Choroid plexus epithelial cell (primary cell): ENCODE data around the gene WAS.

ENCODE experiments used
- DNase-seq: peaks from one replicate; pipeline ENCODE4 v3.0.0-alpha.2; 2010; ENCODE audit warnings: low read depth
- H3K4me3 ChIP-seq: 2 replicates; pipeline ENCODE4 v1.5.1; 2011; ENCODE audit warnings: low read depth, mild to moderate bottlenecking, control low read depth, low read length, moderate library complexity
- CTCF ChIP-seq: conservative IDR thresholded peaks from 2 replicates; pipeline ENCODE4 v1.5.1; 2011; ENCODE audit warnings: low read depth, mild to moderate bottlenecking, control low read depth, inconsistent platforms, low read length, moderate library complexity

WAS gene

GRCh38 chrX:48714573-48714972 lies 31.0 kb downstream of the WAS start:
- no peak for DNase-seq
- no peak for TF ChIP-seq CTCF
- H3K4me3 ChIP-seq, result no peak overlapping the region

GRCh38 chrX:48715072-48715471 lies 31.5 kb downstream of the WAS start:
- no peak overlapping the region for H3K4me3 ChIP-seq
- no peak for TF ChIP-seq CTCF
- DNase-seq, result peak; percentile 61

- H3K4me3 ChIP-seq, result no peak overlapping the region
- DNase-seq, result no peak
- TF ChIP-seq CTCF, result no peak
These were observed 32.4 kb downstream of the WAS start for GRCh38 chrX:48715876-48716502.

- H3K4me3 ChIP-seq, result no peak overlapping the region
- no peak for TF ChIP-seq CTCF
- no peak for DNase-seq
These were observed 36.4 kb downstream of the WAS start for GRCh38 chrX:48719958-48720357.

GRCh38 chrX:48720577-48721250 lies 37.1 kb downstream of the WAS start:
- TF ChIP-seq CTCF, result no peak
- no peak overlapping the region for H3K4me3 ChIP-seq
- DNase-seq, result no peak

- DNase-seq, result no peak
- no peak overlapping the region for H3K4me3 ChIP-seq
- TF ChIP-seq CTCF, result no peak
These were observed 38.3 kb downstream of the WAS start for GRCh38 chrX:48721916-48722315.

GRCh38 chrX:48726596-48726995 lies 43.0 kb downstream of the WAS start:
- no peak for DNase-seq
- H3K4me3 ChIP-seq, result no peak overlapping the region
- TF ChIP-seq CTCF, result no peak
